GM18868 (cell line): ENCODE measurements around the gene HIP1.
"Not testable (repeated sequence)": the region's sequence is repeated elsewhere in the genome, so short reads cannot be mapped to it uniquely, and the experiment has no call there.

Experiments
- ATAC-seq: cut with Tn5 transposase; IDR thresholded peaks from one replicate; pipeline ENCODE4 v1.9.1; 2021; ENCODE audit warnings: mild to moderate bottlenecking, moderate library complexity; ENCODE audit not compliant: unreplicated experiment

Gene HIP1

GRCh38 chr7:75717746-75718145, 21.0 kb downstream of the HIP1 start:
- not testable (repeated sequence) for ATAC-seq

- ATAC-seq = no peak
Observed at GRCh38 chr7:75716992-75717626, 21.6 kb downstream of the HIP1 start.

GRCh38 chr7:75715864-75716263, 22.9 kb downstream of the HIP1 start:
- no peak for ATAC-seq

- ATAC-seq = no peak
Observed at GRCh38 chr7:75712517-75713361, 26.0 kb downstream of the HIP1 start.

GRCh38 chr7:75711656-75712514, 26.9 kb downstream of the HIP1 start:
- no peak for ATAC-seq

GRCh38 chr7:75711076-75711475, 27.7 kb downstream of the HIP1 start:
- no peak for ATAC-seq

GRCh38 chr7:75704928-75705327, 33.8 kb downstream of the HIP1 start:
- no peak for ATAC-seq

- no peak for ATAC-seq
Observed at GRCh38 chr7:75702515-75702914, 36.2 kb downstream of the HIP1 start.

- no peak for ATAC-seq
Observed at GRCh38 chr7:75699993-75700392, 38.7 kb downstream of the HIP1 start.

- ATAC-seq = no peak
Observed at GRCh38 chr7:75698358-75698757, 40.4 kb downstream of the HIP1 start.

GRCh38 chr7:75696263-75697037, 42.3 kb downstream of the HIP1 start:
- no peak for ATAC-seq

GRCh38 chr7:75694638-75695399, 43.9 kb downstream of the HIP1 start:
- ATAC-seq = no peak

GRCh38 chr7:75693668-75694067, 45.1 kb downstream of the HIP1 start:
- not testable (repeated sequence) for ATAC-seq

GRCh38 chr7:75691793-75692543, 46.8 kb downstream of the HIP1 start:
- no peak for ATAC-seq

- ATAC-seq = no peak
Observed at GRCh38 chr7:75690121-75690523, 48.6 kb downstream of the HIP1 start.

- ATAC-seq = no peak
Observed at GRCh38 chr7:75689246-75690099, 49.3 kb downstream of the HIP1 start.

GRCh38 chr7:75688200-75689136, 50.3 kb downstream of the HIP1 start:
- ATAC-seq = no peak
